DMS53 (cell line): ENCODE results near the gene CXorf49.
"Not testable (repeated sequence)": the region's sequence is repeated elsewhere in the genome, so short reads cannot be mapped to it uniquely, and the experiment has no call there.

ENCODE experiments used
- DNase-seq: peaks from one replicate; lab custom pipeline; 2025; lab: John Stamatoyannopoulos, UW

The CXorf49 gene

GRCh38 chrX:71718185-71718584 is at the start of gene CXorf49:
CXorf49 (minus strand) TSS chrX:71718285; CDS start chrX:71718151, 134 bp downstream.
- DNase-seq = not testable (repeated sequence)

GRCh38 chrX:71767134-71767533 is 49.0 kb upstream of the CXorf49 start:
- not testable (repeated sequence) for DNase-seq

- not testable (repeated sequence) for DNase-seq
Measured at GRCh38 chrX:71765613-71766012, 47.5 kb upstream of the CXorf49 start.

GRCh38 chrX:71764832-71765231 is 46.7 kb upstream of the CXorf49 start:
- not testable (repeated sequence) for DNase-seq

GRCh38 chrX:71763049-71763448 is 45.0 kb upstream of the CXorf49 start, which contains the start of gene CXorf49B:
CXorf49B (plus strand) TSS chrX:71763349; CDS start chrX:71763424, 75 bp downstream.
- DNase-seq = not testable (repeated sequence)

- not testable (repeated sequence) for DNase-seq
Measured at GRCh38 chrX:71760688-71761281, 42.7 kb upstream of the CXorf49 start.

- not testable (repeated sequence) for DNase-seq
Measured at GRCh38 chrX:71720289-71720886, 2.3 kb upstream of the CXorf49 start.

GRCh38 chrX:71719195-71719594 is 1.1 kb upstream of the CXorf49 start:
- not testable (repeated sequence) for DNase-seq

- not testable (repeated sequence) for DNase-seq
Measured at GRCh38 chrX:71716323-71716722, 1.8 kb downstream of the CXorf49 start.

- not testable (repeated sequence) for DNase-seq
Measured at GRCh38 chrX:71715551-71715950, 2.5 kb downstream of the CXorf49 start.

GRCh38 chrX:71714064-71714463 is 4.0 kb downstream of the CXorf49 start:
- not testable (repeated sequence) for DNase-seq

GRCh38 chrX:71702853-71703252 is 15.2 kb downstream of the CXorf49 start:
- not testable (repeated sequence) for DNase-seq

- not testable (repeated sequence) for DNase-seq
Measured at GRCh38 chrX:71699023-71699344, 19.1 kb downstream of the CXorf49 start.

GRCh38 chrX:71698299-71699022 is 19.6 kb downstream of the CXorf49 start:
- not testable (repeated sequence) for DNase-seq

GRCh38 chrX:71697466-71698298 is 20.4 kb downstream of the CXorf49 start:
- not testable (repeated sequence) for DNase-seq

GRCh38 chrX:71696641-71697465 is 21.2 kb downstream of the CXorf49 start:
- not testable (repeated sequence) for DNase-seq

- no peak for DNase-seq
Measured at GRCh38 chrX:71679575-71680207, 38.4 kb downstream of the CXorf49 start.

- DNase-seq = not testable (repeated sequence)
Measured at GRCh38 chrX:71677195-71677594, 40.9 kb downstream of the CXorf49 start.

GRCh38 chrX:71676068-71676795 is 41.9 kb downstream of the CXorf49 start:
- not testable (repeated sequence) for DNase-seq

- not testable (repeated sequence) for DNase-seq
Measured at GRCh38 chrX:71675636-71676035, 42.4 kb downstream of the CXorf49 start.
